GM10847 (cell line): Measurements from ENCODE around the gene LRRN1.

Experiments used
- POLR2A ChIP-seq: IDR thresholded peaks from 2 replicates; pipeline ENCODE4 v1.6.1; 2011; ENCODE audit not compliant: insufficient read length; ENCODE audit errors: extremely low read depth

The LRRN1 gene

DNA sequence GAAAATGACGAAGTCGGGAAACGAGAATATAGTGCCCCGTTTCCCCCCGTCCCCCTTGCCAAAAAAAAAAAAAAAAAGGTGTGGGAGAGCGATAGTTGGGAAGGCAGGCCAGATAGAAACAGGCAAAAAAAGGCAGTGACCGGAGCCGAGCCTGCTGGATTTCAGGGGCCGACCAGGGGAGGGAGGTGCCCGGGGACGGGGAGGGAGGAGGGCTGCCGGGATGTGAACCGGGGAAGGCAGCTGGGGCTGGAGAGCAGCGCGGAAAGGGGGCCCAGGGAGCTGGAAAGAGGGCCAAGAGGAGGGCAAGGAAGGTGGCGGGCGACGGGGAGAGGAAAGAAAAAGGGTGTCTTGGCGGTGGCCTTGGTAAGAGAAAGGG is 837 bp downstream of the LRRN1 start:
- TF ChIP-seq POLR2A, result no peak

DNA sequence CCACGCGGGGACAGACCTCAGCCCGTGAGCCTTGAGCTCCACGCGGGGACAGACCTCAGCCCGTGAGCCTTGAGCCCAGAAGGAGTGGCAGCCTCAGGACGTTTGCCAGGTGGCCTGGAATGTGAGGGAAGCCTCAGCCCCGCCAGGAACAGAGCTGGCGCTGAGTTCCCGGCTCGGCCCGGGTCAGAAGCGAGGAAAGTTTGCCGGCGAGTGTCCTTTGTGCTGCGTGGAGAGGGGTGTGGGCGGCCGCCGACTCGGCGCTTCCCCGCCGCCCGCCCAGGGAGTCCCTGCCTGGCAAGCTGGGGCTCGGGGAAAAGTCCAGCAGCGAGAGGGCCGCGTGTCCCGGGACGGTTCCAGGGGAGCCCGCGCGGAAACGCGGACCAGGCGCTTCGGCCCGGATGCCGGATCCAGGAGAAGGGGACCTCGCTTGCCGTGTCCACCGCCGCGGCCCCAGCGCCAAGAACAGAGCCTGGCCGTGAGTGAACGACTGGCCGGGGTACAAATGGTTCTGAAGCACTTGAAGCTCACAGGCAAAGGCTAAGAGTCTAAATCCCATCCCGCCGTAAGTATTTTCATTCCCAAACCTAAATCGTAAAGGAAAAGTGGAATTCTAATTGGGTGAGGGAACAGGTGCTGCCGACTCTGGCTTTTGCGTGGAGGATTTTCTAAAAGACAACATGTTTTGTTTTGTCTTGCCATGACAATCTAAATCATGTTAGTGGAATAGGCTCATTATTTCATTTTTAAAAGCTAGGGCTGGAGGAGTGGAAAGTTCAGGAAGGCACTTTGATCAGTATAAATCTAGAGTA is 1.7 kb downstream of the LRRN1 start:
- no peak for TF ChIP-seq POLR2A

DNA sequence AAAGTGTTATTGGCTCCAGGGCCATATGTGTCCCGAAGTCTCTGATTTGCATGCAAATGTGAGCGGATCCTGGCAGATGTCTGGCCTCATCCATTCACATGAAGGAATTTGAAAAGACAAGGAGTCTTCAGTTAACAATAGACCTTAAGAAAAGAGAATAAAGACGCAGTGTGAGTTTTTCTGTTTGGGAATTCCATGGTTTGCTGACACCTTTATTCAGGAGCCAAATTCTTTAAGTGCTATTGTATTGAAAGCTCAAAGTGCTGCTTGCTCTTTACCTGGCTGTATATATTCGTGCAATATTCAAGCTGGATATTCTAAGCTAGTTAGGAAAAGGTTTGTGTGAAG is 2.2 kb downstream of the LRRN1 start:
- no peak for TF ChIP-seq POLR2A

DNA sequence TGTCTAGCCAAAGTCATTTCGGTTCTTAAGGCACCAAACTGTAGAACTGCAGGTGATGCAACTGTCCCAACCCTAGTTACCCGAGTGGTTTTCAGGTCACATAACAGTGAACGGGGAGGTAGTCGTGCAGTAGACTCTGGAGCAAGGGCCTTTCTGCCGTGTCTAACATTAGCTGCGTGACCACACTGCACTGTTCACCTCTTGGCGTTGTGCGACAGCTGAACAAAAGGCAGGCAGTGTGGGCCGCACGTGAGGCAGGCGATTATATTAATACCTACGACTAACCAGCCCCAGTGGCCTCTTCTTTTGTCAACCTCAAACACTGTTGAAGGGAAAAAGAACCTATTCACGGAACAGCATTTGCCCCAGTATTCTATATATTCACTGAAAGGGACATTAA is 2.8 kb downstream of the LRRN1 start:
- no peak for TF ChIP-seq POLR2A

GRCh38 chr3:3804560-3804959 is 5.3 kb downstream of the LRRN1 start:
- no peak for TF ChIP-seq POLR2A

- no peak for TF ChIP-seq POLR2A
Observed at GRCh38 chr3:3806092-3806491, 6.9 kb downstream of the LRRN1 start.

GRCh38 chr3:3806856-3807255 is 7.6 kb downstream of the LRRN1 start:
- no peak for TF ChIP-seq POLR2A

GRCh38 chr3:3813013-3813412 is 13.8 kb downstream of the LRRN1 start:
- no peak for TF ChIP-seq POLR2A

GRCh38 chr3:3815206-3815605 is 16.0 kb downstream of the LRRN1 start:
- no peak for TF ChIP-seq POLR2A

DNA sequence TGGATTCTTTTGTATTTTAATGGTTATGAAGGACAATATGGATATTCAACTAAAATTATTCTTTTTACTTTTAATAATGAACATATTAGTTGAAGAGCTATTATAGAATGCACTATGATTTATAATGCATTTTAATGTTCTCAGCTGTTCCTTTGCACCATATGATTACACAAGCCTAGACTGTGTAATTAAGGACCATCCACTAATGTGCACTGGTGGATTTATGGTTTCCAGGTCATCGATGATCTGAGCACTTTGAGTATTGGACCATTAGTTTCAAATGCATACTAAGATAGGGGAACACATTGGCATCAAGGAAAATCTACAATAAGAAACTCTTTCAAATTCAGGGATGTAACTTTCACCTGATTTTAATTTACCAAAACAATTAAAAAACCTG is 16.8 kb downstream of the LRRN1 start:
- no peak for TF ChIP-seq POLR2A

DNA sequence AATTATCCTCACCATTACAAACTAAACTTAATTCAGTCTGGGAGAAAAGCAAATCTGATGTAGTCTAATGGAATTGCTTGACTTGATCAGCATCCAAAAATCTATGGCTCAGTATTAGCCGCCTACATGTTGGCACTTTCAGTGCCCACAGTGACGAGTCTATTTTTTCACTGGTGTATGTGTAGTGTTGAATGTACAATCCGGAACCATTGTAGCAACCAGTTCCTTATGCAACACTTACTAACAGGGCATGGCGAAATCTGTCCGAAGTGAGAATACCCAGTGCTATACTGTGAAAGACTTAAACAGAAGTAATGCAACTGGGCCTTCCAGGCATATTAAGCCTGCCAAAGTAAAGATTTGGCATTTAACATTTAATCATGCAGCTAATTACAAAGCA is 18.6 kb downstream of the LRRN1 start:
- TF ChIP-seq POLR2A, result no peak

DNA sequence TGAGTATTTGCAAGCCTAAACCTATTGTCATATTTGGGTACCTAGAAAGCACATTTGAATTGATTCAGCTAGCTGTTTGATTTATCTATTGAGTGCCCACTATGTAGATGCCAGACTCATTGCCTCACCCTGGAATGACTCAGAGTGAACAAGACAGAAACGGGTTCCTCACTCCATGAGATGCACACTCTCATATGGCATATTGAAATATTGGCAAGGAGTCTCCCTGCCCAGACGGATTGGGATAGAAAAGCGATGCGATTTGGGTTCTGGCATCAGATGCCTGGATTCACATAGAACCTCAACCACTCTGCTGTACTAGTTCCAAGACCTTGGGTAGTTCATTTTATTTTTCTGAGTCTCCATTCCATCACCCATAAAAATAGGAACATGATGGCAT is 22.5 kb downstream of the LRRN1 start:
- TF ChIP-seq POLR2A, result no peak

DNA sequence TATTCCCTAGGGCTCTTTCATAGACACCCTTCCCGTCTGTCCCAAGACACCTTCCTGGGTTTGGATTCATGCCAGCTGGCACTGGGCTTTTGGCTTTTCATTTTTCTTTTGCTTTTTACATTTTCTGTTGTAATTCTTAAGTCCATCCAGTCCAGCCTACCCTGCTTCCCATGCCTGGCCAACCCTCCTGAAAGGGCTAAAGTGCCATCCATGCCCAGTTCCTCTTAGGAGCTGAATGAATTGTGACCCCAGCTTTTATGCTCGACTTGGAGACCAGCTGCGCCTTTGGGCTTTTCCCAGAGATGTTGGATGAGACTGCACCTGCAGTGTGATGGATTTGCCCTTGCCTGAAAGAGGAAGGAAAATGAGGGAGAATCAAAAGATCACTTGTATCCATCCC is 25.8 kb downstream of the LRRN1 start:
- no peak for TF ChIP-seq POLR2A

GRCh38 chr3:3826521-3826920 is 27.3 kb downstream of the LRRN1 start:
- no peak for TF ChIP-seq POLR2A

- no peak for TF ChIP-seq POLR2A
Observed at GRCh38 chr3:3827111-3827510, 27.9 kb downstream of the LRRN1 start.

- TF ChIP-seq POLR2A, result no peak
Observed at GRCh38 chr3:3836845-3837244, 37.6 kb downstream of the LRRN1 start.

- TF ChIP-seq POLR2A, result no peak
Observed at GRCh38 chr3:3842356-3842755, 43.1 kb downstream of the LRRN1 start.
